ENCODE results near the gene KATNAL1. TPM values are rescaled to one million over a fixed set of nuclear protein-coding genes. Genes with fewer than 3 reads are reported as not detected.

Gene KATNAL1
- total RNA-seq, 2 experiments from 2014 or later = 29.4 to 30.4 TPM

DNA sequence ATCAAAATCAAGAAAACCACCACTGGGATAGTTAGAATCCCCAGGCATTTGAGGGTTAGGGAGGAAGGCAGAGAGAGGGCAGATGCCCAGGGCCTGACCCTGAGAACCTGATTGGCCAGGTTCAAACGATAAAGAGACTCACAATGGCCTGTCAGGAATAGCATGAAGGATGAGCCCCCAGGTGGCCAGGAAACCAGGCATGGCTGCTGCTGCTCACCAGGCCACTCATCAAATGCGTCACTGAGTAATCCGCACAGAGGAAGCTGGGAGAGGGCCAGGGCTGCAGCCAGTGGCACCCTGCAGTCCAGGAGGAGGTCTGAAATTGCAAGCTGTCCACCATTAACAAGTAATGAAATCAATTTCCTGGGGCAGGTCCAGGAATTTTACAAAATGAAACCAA lies 111.3 kb downstream of the KATNAL1 start:
- no peaks in the 10 kb centered on the region for H3K4me1 Mint-ChIP-seq (ENCODE audit: low read depth)
- no peak overlapping the region for H3K27ac Mint-ChIP-seq
- no peak for ATAC-seq
- H3K36me3 Mint-ChIP-seq (ENCODE audit: low read depth) = peaks cover 5% of the 10 kb centered on the region
- H3K27me3 Mint-ChIP-seq (ENCODE audit: low read depth) = no peaks in the 10 kb centered on the region
- no peak for DNase-seq
- H3K9me3 Mint-ChIP-seq (ENCODE audit: insufficient read depth) = no peaks in the 10 kb centered on the region
- POLR2A ChIA-PET = no interaction called here
- no peak overlapping the region for H3K4me3 Mint-ChIP-seq
- CTCF ChIA-PET = no interaction called here

DNA sequence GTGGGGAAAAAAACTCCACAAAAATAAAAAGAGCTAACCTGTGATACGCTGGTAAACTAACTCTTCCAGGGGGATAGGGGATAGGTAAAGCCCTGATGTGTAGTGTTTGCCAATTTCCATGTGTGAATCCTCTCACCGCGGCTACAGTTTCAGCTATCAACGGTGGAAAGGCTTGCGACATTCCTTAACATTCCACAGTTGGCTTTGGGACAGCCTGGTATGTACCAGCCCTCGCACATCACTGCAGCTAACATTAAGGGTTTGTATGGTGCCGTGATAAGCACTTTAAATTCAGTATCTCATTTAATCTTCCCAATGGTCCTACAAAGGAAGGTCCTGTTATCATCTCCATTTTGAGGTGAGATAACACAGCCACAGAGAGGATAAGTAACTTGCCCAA lies 112.4 kb downstream of the KATNAL1 start:
- no peak overlapping the region for H3K4me3 Mint-ChIP-seq
- H3K9me3 Mint-ChIP-seq (ENCODE audit: insufficient read depth) = no peaks in the 10 kb centered on the region
- ChIA-PET POLR2A (interaction anchor here (0.5 kb wide), 1 partner anchor 286 kb away, joined by 3 read pairs; no protein-coding TSS in a partner anchor), CTCF (no interaction called here)
- H3K36me3 Mint-ChIP-seq (ENCODE audit: low read depth) = peaks cover 5% of the 10 kb centered on the region
- ATAC-seq = no peak
- H3K4me1 Mint-ChIP-seq (ENCODE audit: low read depth) = no peaks in the 10 kb centered on the region
- DNase-seq = no peak
- H3K27ac Mint-ChIP-seq = no peak overlapping the region
- H3K27me3 Mint-ChIP-seq (ENCODE audit: low read depth) = no peaks in the 10 kb centered on the region

DNA sequence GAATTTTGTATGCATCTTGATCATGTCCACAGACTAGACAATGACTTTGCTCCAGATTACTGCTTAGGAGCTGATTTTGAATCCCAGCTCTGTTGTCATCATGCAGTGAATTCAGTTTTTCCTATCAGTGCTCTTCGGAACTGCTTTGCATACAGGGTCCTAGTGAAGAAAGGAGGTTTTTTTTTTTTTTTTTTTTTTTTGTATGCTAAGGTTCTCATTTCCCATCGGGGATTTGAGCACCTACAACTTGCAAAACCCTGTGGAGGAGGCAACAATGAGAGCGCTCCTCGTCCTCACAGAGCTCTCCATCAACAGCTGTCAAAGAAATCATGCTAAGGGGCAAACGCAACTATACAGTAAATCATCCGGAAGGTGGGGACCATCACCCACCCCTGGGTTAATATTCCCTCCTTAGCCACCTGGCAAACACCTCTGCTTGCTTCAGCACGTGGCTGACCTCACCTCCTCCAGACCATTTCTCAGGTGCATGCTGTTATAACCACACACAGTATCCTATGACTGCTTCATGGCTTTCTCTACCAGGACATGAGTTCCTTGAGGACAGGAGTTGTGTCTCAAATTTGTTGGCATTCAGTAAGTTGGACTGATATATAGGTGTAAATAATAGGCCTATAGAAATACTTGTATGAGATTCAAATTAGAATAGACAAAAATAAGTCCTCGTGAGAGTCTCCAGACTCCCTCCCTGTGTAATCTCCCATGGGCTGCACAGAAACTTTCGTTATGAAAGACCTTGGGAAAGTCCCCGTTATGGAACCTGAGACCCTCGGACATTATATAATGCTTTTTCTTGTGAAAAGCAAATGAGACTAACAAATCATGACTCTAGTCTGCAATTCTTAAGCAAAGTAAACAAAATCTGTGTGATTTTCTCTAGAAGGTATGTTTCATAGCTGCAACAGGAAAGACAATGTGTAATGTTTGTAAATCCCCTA lies 113.8 kb downstream of the KATNAL1 start:
- no peak for DNase-seq
- Mint-ChIP-seq H3K4me3 (no peak overlapping the region), H3K36me3 (ENCODE audit: low read depth) (peaks cover 3% of the 10 kb centered on the region), H3K9me3 (ENCODE audit: insufficient read depth) (no peaks in the 10 kb centered on the region), H3K27me3 (ENCODE audit: low read depth) (no peaks in the 10 kb centered on the region), H3K27ac (no peak overlapping the region), H3K4me1 (ENCODE audit: low read depth) (no peaks in the 10 kb centered on the region)
- CTCF ChIA-PET = no interaction called here
- ATAC-seq = no peak
- POLR2A ChIA-PET = no interaction called here

DNA sequence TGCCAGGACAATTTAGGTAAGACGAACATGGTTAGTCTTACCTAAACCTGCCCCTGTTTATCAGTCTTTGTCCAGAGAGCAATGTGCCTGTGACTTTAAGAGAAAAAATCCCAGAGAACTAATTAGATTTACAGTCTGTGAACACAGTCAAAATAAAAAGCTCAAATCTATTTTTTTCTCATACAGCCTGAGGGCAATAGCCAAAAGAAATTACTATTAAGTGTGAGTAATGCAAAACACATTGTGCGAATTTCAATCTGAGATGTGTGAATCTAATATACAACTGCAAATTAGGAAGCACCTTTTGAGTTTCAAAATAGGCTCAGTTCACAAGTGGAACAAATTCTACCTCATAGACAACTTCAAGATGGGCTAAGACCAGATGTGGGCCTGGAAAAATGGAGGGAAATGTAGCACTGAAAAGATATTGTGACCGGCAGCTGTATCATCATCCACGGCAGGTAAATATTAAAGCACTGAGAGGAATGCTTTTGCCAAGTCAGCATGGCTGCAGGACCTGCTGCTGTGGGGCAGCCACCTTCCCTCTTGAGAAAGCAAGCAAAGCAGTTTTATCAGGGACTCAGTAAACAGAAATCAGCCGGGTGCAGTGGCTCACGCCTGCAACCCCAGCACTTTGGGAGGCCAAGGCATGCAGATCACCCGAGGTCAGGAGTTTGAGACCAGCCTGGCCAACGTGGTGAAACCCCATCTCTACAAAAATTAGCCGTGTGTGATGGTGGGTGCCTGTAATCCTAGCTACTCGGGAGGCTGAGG lies 114.8 kb downstream of the KATNAL1 start:
- Mint-ChIP-seq H3K4me1 (ENCODE audit: low read depth) (no peaks in the 10 kb centered on the region), H3K4me3 (no peak overlapping the region), H3K36me3 (ENCODE audit: low read depth) (peaks cover 3% of the 10 kb centered on the region), H3K27ac (no peak overlapping the region), H3K9me3 (ENCODE audit: insufficient read depth) (no peaks in the 10 kb centered on the region), H3K27me3 (ENCODE audit: low read depth) (no peaks in the 10 kb centered on the region)
- ATAC-seq = no peak
- DNase-seq = no peak
- ChIA-PET CTCF (interaction anchor here (0.8 to 1.3 kb wide), 2 partner anchors 60 to 61 kb away, joined by 3 read pairs; no protein-coding TSS in a partner anchor), POLR2A (no interaction called here)

DNA sequence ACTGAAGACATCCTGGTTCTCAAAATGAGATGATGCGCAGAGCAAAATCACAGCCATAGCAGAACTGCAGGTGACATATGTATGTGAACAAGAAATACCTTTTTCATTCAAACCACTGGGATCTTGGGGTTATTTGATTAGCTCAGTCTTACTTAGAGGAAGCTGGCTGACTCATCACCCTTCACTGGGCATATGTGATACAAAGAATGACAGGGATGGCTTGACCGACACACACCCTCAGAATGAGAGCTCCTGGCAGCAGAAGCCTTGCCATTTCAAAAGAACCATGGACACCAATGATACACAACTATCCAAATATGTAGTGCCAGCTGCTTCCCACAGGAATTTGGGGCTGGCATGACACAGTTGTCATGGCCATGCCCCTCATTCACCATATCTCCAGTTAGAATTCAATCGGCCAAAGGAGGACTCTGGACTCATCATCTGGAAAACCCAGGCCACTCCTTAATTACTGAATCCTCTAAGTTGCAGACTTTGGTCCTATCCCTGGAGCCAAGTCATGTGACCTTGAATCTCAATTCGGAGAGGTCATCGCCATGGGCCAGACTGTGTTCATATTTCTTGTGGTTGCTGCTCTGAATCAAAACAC lies 115.8 kb downstream of the KATNAL1 start:
- POLR2A ChIA-PET = no interaction called here
- CTCF ChIA-PET = interaction anchor here (0.8 to 1.3 kb wide), 2 partner anchors 59 to 60 kb away, joined by 3 read pairs; no protein-coding TSS in a partner anchor
- Mint-ChIP-seq H3K4me3 (no peak overlapping the region), H3K27ac (no peak overlapping the region), H3K4me1 (ENCODE audit: low read depth) (no peaks in the 10 kb centered on the region), H3K36me3 (ENCODE audit: low read depth) (peaks cover 3% of the 10 kb centered on the region), H3K27me3 (ENCODE audit: low read depth) (no peaks in the 10 kb centered on the region), H3K9me3 (ENCODE audit: insufficient read depth) (no peaks in the 10 kb centered on the region)
- DNase-seq (no peak), ATAC-seq (no peak)

DNA sequence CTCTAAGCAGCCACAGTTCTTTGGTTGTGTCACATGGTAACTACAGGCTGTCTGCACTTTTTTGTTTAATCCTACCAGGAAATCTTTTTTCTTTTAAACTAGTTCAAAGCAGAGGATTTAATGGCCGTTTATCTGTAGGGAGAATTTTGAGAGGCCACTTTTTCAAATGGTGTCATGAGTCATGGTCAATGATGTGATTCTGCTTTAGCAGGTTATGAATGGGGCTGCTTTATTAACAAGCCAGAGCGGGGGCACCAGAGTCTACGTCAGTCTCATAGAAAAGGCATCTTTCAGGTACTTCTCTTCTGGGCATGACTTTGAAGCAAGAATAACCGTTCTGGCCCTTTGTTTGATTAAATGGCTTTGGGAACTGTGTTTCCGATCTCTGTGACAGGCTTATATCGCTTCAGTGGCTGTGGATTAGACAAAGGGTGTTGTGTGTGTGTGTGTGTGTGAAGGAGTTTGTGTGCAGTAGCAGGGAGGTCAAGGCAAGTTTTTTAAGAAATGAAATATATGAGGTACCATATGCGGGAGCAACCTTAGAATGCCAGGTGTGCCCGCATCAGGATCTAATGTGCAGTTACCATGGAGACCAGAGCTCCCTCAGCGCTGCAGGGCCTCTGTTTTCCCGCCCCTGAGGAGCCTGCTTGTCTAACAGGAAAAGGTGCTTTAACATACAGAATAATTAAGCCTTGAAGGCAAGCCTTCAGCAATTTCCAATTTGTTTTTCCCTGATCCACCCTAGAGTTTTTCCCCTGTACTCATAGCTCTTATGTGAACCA lies 120.5 kb downstream of the KATNAL1 start:
- no peaks in the 10 kb centered on the region for H3K36me3 Mint-ChIP-seq (ENCODE audit: low read depth)
- H3K9me3 Mint-ChIP-seq (ENCODE audit: insufficient read depth) = no peaks in the 10 kb centered on the region
- ChIA-PET POLR2A (interaction anchor here (0.6 kb wide), 1 partner anchor 194 kb away, joined by 3 read pairs; no protein-coding TSS in a partner anchor), CTCF (no interaction called here)
- no peak overlapping the region for H3K27ac Mint-ChIP-seq
- no peaks in the 10 kb centered on the region for H3K4me1 Mint-ChIP-seq (ENCODE audit: low read depth)
- no peak for DNase-seq
- no peak overlapping the region for H3K4me3 Mint-ChIP-seq
- ATAC-seq = no peak
- no peaks in the 10 kb centered on the region for H3K27me3 Mint-ChIP-seq (ENCODE audit: low read depth)

DNA sequence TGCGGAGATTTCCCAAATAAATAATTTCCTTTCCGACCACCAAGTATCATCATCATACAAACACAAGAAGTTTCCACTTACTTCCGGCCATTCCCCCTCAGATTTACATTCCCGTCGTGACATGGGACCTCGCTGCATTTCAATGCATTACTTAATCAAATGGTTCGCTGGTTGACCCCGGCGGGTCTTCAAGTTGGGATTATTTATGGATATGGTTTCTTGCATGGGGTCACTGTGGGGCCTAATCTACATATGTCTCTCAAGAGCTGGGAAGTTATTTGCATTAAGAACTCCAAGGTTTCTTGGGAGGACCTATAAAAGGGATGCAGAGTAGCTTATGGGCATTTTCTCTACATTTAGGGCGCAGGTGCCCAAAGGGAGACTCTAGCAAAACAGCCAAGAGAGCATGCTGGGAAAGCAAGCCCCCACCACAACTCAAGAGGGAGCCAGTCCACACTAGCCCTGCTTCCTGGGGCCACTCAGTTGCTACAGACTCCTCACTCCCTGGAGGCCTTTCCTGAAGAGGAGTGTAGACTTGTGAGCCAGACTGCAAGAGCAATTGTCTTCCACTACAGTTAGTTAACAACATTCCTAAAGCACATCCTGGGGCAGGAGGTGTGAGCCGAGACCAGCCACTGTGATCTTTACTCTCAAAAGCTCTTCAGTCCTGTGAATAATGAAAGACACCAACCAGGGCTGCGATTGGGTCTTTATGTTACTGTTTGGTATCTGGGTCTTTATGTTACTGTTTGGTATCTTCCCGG lies 125.3 kb downstream of the KATNAL1 start:
- no peak for ATAC-seq

DNA sequence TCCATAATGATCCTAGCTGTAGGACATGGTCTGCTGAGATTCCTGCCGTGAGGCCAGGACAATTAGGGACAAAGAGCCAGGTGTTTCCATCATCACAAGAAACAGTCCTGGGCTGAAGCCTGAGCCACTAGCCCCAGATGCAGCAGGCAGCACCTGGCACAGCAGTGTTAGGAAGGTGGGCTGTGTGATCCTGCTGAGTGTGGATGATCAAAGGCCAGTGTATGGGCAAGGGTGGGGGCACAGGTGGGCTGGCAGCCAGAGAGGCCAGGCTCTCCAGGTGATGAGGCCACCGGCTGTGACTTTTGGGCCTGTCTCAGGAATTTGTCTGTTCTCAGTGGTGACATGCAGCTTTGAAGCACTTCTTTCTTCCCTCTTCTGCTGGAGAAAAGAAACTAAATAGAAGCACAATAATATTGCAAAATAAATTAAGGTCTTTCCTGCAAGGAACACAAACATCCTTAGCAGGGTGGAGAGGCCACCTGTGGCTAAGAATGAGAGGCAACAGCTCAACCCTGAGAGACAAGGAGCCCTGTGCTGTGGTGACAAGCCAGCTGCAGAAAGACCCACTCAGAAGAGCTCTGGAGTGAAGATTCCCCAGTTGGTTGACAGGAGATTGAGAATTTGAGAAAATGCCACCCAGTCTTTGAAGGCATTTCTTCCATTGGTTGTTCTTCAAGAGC lies 127.6 kb downstream of the KATNAL1 start:
- DNase-seq = no peak
- H3K27me3 Mint-ChIP-seq (ENCODE audit: low read depth) = no peaks in the 10 kb centered on the region
- H3K9me3 Mint-ChIP-seq (ENCODE audit: insufficient read depth) = no peaks in the 10 kb centered on the region
- H3K4me3 Mint-ChIP-seq = no peak overlapping the region
- H3K4me1 Mint-ChIP-seq (ENCODE audit: low read depth) = no peaks in the 10 kb centered on the region
- no peak overlapping the region for H3K27ac Mint-ChIP-seq
- CTCF ChIA-PET = no interaction called here
- ATAC-seq = no peak
- POLR2A ChIA-PET = no interaction called here
- no peaks in the 10 kb centered on the region for H3K36me3 Mint-ChIP-seq (ENCODE audit: low read depth)

More for the DNA sequence above, 125.3 kb downstream of the KATNAL1 start:
- H3K27me3 Mint-ChIP-seq (ENCODE audit: low read depth) = no peaks in the 10 kb centered on the region
- no peaks in the 10 kb centered on the region for H3K9me3 Mint-ChIP-seq (ENCODE audit: insufficient read depth)
- no peak overlapping the region for H3K4me3 Mint-ChIP-seq
- H3K27ac Mint-ChIP-seq = no peak overlapping the region
- H3K4me1 Mint-ChIP-seq (ENCODE audit: low read depth) = no peaks in the 10 kb centered on the region
- POLR2A ChIA-PET = no interaction called here
- no peaks in the 10 kb centered on the region for H3K36me3 Mint-ChIP-seq (ENCODE audit: low read depth)
- DNase-seq = no peak
- CTCF ChIA-PET = no interaction called here

DNA sequence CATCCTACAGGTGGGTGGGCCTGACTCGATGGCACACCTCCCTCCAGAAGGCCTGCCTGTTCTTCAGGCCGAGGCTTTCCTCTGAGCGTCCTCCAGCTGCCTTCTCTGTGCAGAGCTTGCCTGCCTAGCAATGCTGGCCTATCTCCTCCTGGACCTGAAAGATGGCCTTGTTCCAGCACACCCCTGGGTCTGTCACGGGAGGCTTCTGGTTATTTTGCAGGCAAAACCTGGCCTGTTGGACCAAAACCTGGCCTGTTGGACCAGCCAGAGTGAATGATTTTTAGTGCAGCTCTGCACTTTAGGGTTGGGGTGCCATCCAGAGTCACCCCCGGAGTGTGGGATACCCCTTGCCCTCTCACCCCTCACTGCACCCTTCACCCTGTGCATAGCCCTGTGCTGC lies 128.4 kb downstream of the KATNAL1 start:
- DNase-seq (no peak), ATAC-seq (no peak)
- ChIA-PET POLR2A (interaction anchor here (0.6 kb wide), 1 partner anchor 276 kb away, joined by 3 read pairs; no protein-coding TSS in a partner anchor), CTCF (no interaction called here)
- no peak overlapping the region for H3K4me3 Mint-ChIP-seq
- no peak overlapping the region for H3K27ac Mint-ChIP-seq
- H3K9me3 Mint-ChIP-seq (ENCODE audit: insufficient read depth) = no peaks in the 10 kb centered on the region
- no peaks in the 10 kb centered on the region for H3K27me3 Mint-ChIP-seq (ENCODE audit: low read depth)
- no peaks in the 10 kb centered on the region for H3K36me3 Mint-ChIP-seq (ENCODE audit: low read depth)
- H3K4me1 Mint-ChIP-seq (ENCODE audit: low read depth) = no peaks in the 10 kb centered on the region

DNA sequence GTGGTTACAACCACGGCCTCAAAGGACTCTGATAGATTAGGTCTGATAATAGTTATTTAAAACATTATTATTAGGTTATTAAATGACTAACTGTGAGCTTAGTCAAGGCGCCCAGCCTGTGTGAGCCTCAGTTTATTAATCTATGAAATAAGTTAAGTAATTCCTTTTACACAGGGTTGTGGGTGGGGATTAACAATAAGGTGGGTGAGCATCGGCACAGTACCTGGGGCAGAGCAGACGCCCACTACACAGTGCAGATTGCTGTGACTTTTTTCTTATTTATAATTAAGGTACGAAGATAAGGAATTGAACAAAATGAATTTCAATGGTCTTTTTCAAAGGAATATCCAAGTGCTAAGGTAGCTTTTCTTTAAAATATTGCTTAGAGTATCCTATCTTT lies 132.2 kb downstream of the KATNAL1 start:
- CTCF ChIA-PET = no interaction called here
- POLR2A ChIA-PET = no interaction called here
- Mint-ChIP-seq H3K4me1 (ENCODE audit: low read depth) (peaks cover 5% of the 10 kb centered on the region), H3K27me3 (ENCODE audit: low read depth) (no peaks in the 10 kb centered on the region), H3K9me3 (ENCODE audit: insufficient read depth) (no peaks in the 10 kb centered on the region), H3K4me3 (no peak overlapping the region), H3K36me3 (ENCODE audit: low read depth) (no peaks in the 10 kb centered on the region), H3K27ac (no peak overlapping the region)
- DNase-seq = no peak
- no peak for ATAC-seq

All from activated CD8-positive, alpha-beta T cell treated with anti-CD3 and anti-CD28 coated beads, Interleukin-2, amount 10 ng/mL, durations not matched to agents 7 days and 5 days (primary cell).